Activated CD4-positive, CD25-positive, alpha-beta regulatory T cell treated with anti-CD3 and anti-CD28 coated beads, Interleukin-2, amount 50 U/mL, for 24 hours (primary cell): Measurements from ENCODE around the gene VDR.
"Not testable (repeated sequence)": the region's sequence is repeated elsewhere in the genome, so short reads cannot be mapped to it uniquely, and the experiment has no call there.

Source experiments
- ATAC-seq, 2 donors: fragments of 150-1000 bp; cut with Tn5 transposase; one replicate each; pipeline ENCODE4 v1.10.0; 2021; ENCODE audit warnings: mild to moderate bottlenecking in 1 of 2, moderate library complexity in 1 of 2

VDR gene

GRCh38 chr12:47845081-47845480, 59.7 kb downstream of the VDR start:
- ATAC-seq: no peak

- no peak for ATAC-seq
These were observed 60.4 kb downstream of the VDR start for GRCh38 chr12:47844264-47845019.

- ATAC-seq: no peak
These were observed 61.4 kb downstream of the VDR start for GRCh38 chr12:47843226-47843980.

- not testable (repeated sequence) for ATAC-seq
These were observed 62.3 kb downstream of the VDR start for GRCh38 chr12:47842543-47842942.

- ATAC-seq: no peak
These were observed 62.9 kb downstream of the VDR start for GRCh38 chr12:47841910-47842309.

GRCh38 chr12:47841501-47841900, 63.3 kb downstream of the VDR start:
- ATAC-seq: no peak

DNA sequence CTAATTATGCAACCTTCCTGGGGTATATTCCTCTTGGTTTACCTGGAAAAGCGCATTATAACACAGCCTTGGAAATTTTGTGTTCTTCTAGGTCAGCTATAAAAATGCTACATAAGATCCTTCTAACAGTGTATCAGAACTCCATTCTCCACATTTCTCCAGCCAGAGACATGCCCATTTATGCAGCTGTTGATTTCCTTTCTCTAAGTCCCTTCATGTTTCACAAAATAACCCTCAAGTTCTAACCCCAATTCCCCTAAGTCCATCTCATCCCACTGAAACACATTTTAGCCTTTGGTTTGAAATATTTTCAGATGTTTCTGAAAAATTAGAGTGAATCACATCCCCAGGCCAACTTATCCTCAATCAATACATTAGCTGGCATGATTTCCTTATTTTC, 64.2 kb downstream of the VDR start:
- no peak for ATAC-seq

DNA sequence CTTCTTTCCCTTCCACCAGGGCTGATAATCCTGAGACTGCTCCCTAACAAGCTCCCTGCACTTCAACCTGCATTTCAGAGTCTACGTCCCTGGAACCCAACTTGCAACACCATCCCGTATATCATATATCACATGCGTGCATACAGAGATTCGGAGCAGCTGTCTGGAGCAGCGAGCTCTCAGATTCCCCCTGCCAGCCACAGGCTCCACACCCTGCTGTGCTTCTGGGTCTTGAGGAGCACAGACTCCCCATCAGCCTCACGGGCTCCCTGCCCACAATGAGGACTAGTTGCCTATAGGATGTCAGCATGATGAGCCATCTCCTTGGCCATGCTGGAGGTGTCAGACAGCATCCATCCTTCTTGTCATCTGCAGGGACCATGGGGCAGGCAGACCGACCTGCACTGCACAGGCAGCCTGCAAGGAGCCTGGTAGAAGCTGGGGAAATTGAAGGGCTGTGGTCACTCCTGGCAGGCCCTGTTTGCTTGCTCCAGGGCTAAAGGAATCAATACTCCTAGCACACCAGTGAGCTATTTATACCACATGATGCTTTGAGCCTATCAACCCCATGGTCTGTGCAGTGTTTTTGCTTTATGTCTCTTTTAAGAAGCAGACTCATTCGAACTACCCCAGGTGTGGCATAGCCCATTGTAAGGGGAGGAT, 65.4 kb downstream of the VDR start:
- no peak for ATAC-seq

GRCh38 chr12:47838286-47838931, 66.4 kb downstream of the VDR start:
- peak in 1 of 2 donors; percentile 7 for ATAC-seq

- no peak for ATAC-seq
These were observed 67.3 kb downstream of the VDR start for GRCh38 chr12:47837190-47838171.

GRCh38 chr12:47835831-47836155, 69.0 kb downstream of the VDR start:
- ATAC-seq: no peak

- no peak for ATAC-seq
These were observed 69.6 kb downstream of the VDR start for GRCh38 chr12:47835006-47835830.

GRCh38 chr12:47834199-47834903, 70.4 kb downstream of the VDR start:
- ATAC-seq: no peak

DNA sequence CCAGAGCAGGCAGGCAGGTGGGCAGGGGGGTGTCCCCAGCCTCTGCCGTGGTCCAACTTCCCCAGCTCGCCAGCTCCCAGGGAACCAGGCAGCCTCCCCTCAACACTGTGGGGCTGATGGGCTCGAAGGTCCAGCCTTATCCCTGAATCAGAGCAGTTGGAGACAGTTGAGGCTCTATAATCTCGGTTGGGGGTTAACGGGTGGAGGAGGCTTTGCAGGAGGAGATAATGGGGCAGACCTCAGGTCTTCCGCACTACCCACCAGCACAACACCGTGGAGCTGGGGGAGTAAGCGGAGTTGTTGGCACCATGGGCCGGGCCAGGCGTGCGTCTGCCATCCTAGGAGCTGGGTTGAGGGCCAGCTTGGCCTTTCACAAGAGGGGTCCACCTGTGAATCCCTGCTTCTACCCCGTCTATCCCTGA, 71.2 kb downstream of the VDR start:
- ATAC-seq: no peak

DNA sequence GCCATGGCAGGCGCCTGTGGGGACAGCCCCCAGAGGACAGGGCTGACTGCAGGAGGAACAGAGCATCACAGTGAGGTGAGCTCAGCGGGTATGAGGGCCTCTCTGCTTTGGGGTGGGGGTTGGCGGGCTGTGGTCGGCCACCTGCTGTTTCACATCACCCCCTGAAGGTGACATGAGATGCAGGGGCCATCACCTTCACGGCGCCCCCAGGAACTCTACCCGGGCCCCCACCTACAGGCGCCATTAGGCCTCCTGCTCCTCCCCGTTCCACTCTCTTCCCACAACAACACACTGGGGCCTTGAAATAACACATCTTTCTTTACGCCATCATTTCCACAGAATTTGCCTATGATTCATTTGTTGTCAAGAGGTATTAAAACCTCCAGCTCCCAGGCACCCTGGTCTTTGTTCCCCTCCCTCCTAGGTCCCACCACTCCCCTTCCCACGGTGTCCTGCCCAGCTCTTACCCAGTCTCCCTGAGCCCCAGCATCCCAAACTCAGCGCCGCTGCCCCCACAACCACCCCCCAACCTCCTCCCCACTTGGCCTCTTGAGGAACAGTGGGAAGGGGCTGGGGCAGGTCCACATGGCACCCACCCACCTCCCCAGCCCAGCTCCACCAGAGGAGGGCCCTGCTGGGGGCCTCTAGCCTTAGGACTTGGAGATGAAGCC, 72.4 kb downstream of the VDR start:
- peak; percentile 79 to 80 for ATAC-seq

DNA sequence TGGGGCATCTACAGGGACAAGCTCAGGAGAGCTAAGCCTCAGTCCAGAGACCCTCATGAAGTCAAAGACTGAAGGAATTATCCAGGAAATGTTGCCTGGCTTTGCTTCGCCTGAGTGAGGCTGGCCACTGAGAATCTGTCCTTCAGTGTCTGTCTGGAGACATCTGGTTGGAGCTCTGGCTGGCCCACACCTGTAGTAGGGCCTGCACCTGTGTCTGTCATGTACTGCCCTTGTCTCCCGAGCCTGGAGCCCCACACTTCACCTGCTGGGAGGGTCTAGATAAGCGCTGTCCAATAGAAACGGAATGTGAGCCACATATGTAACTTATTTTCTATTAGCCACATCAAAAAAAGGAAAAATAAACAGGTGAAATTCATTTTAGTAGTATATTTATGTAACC, 75.2 kb downstream of the VDR start:
- no peak for ATAC-seq

GRCh38 chr12:47828976-47829482, 75.8 kb downstream of the VDR start:
- ATAC-seq: no peak

DNA sequence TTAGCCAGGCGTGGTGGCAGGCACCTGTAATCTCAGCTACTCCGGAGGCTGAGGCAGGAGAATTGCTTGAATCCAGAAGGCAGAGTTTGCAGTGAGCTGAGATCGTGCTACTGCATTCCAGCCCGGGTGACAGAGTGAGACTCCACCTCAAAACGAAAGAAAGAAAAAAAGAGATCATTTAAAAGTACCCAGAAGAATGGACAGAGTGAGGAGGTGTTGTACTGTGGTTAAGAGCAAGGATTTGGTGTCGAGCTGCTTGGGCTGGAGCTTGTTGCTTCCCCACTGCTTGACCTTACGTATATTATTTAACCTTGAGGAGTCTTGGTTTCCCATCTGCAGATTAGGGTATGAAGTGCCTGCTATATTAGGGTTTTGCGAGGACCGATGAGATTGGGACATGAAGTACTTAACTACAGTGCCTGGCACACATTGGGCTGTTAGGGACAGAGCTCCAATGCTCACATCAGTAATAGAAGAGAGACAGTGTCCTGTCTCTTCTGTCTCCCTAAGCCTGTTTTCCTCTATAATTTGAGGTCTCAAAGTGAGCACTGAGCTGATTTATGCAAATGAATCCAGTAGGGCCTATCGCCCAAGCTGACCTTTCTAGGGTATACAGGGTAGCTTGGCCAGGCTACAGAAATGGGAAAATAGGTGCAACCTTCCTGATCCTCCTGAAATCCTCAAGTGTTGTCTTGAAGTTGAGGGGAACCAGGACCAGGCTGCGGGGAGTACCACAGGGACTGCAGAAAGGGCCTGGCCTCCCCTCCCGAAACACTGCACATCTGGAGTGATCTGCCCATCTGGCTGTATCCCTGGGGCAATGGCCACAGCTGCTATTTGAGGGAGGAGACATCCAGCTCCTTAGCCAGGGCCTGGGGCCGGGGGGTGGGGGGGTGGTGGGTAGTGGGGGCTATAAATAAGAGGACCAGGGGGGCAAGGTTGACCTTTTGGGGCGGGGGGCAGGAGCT, 76.5 kb downstream of the VDR start:
- no peak for ATAC-seq
